Mucosa of stomach (tissue), 1 donor: ENCODE data around the gene CCDC6.
"Not testable (repeated sequence)": the region's sequence is repeated elsewhere in the genome, so short reads cannot be mapped to it uniquely, and the experiment has no call there.

Source experiments
- H3K27me3 ChIP-seq: one replicate; pipeline ENCODE4 v1.7.0; 2013; ENCODE audit warnings: mild to moderate bottlenecking, low read length; ENCODE audit not compliant: control insufficient read depth, insufficient read depth
- H3K36me3 ChIP-seq: one replicate; pipeline ENCODE4 v1.7.0; 2013; ENCODE audit warnings: low read length; ENCODE audit not compliant: control insufficient read depth, insufficient read depth
- H3K4me1 ChIP-seq: one replicate; pipeline ENCODE4 v1.7.0; 2013; ENCODE audit warnings: mild to moderate bottlenecking, low read length; ENCODE audit not compliant: control insufficient read depth, insufficient read depth
- H3K4me3 ChIP-seq: one replicate; pipeline ENCODE4 v1.7.0; 2013; ENCODE audit warnings: low read length
- H3K9ac ChIP-seq: one replicate; pipeline ENCODE4 v1.7.0; 2013; ENCODE audit warnings: mild to moderate bottlenecking, low read length, moderate library complexity
- H3K9me3 ChIP-seq: one replicate; pipeline ENCODE4 v1.7.0; 2013; ENCODE audit warnings: mild to moderate bottlenecking, low read length, moderate library complexity; ENCODE audit not compliant: control insufficient read depth
- donor health status: Pancreatic carcinoma.

The CCDC6 gene

DNA sequence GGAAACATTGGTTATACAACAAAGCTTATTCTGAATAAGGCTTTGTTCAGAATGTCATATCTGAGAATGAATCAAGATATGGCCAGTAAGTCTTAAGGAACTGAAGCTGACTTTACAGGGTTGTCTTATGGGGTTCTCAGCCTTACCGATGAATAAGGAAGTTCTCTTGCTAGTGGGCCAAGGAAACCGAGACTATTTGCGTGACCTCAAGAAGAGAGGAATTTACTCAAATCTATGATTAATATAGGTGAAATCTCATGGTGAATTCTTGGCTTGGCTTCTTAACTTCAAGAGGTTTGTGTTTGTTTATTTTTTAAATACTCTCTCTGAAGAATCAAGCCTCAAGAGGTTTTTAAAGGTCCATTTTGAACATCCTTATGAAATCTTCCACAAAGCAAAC is 148.4 kb downstream of the CCDC6 start:
- no peaks in the 10 kb centered on the region for H3K36me3 ChIP-seq
- H3K9me3 ChIP-seq, result no peaks in the 10 kb centered on the region
- no peak overlapping the region for H3K9ac ChIP-seq
- no peak overlapping the region for H3K4me3 ChIP-seq
- H3K4me1 ChIP-seq, result peaks cover 3% of the 10 kb centered on the region
- H3K27me3 ChIP-seq, result peaks cover 6% of the 10 kb centered on the region

GRCh38 chr10:59754951-59755350 is 151.4 kb downstream of the CCDC6 start:
- Histone ChIP-seq H3K9ac (no peak overlapping the region), H3K4me3 (no peak overlapping the region)

DNA sequence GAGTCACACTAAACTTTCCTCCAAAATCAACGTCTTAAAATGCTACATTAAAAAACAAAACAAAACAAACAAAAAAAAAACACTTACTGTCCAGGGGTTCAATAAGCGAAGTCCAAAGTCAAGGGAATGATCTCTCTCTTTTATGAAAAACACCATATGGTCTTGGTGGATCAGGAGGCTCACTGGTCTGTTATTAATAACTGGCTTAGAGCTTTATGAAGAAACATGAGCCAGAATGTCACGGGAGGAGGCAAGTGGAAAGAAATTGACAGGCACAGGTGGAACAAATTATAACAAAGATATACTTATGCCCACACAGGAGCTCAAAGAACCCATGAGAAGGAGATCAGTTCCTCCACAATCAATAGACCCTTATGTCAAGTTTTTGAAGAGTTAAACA is 153.1 kb downstream of the CCDC6 start, which contains the start of gene MRLN:
Gene MRLN (minus strand): TSS at position 189 of the 400 bp plus-strand sequence.
- Histone ChIP-seq H3K9ac (no peak within 1 kb of the TSS), H3K27me3 (no peaks in the 10 kb centered on the region), H3K36me3 (no peaks in the 10 kb centered on the region), H3K4me3 (no peak within 1 kb of the TSS), H3K4me1 (peaks cover 12% of the 10 kb centered on the region), H3K9me3 (no peaks in the 10 kb centered on the region)

More at GRCh38 chr10:59754951-59755350, 151.4 kb downstream of the CCDC6 start:
- Histone ChIP-seq H3K9me3 (no peaks in the 10 kb centered on the region), H3K27me3 (no peaks in the 10 kb centered on the region), H3K4me1 (no peaks in the 10 kb centered on the region), H3K36me3 (no peaks in the 10 kb centered on the region)

- Histone ChIP-seq H3K4me3 (no peak overlapping the region), H3K27me3 (no peaks in the 10 kb centered on the region), H3K36me3 (no peaks in the 10 kb centered on the region), H3K9ac (no peak overlapping the region), H3K9me3 (no peaks in the 10 kb centered on the region), H3K4me1 (peaks cover 12% of the 10 kb centered on the region)
Measured at GRCh38 chr10:59752278-59752940, 153.9 kb downstream of the CCDC6 start.

DNA sequence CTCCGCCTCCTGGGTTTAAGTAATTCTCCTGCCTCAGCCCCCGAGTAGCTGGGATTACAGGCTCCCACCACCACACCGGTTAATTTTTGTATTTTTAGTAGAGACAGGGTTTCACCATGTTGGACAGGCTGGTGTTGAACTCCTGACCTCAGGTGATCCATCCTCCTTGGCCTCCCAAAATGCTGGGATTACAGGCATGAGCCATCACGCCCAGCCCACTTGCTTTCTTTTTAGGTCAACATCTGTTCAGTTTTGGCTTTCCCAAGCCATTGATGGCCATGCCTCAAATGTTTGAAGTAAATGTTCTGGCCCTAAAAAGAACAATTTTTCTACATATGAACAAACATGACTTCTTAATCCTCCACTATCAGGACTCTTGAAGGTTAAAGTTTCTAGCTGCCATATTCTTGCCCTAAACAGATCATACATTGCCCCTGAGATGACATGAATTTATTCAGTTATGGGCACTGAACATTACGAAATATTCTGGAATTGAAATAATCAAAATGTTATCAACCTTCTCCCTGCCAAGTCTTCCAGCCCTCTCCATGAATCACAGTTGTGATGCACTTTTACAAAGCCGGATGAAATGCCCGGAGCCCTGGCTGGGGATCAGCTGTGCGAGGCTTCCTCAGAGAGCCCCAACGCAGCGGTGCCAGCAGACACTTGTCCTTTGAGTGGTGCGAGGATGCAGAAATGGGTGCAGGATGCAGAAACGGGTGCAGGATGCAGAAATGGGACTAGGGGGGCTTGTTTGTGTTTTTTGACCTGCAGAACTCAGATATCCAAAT is 156.0 kb downstream of the CCDC6 start:
- H3K27me3 ChIP-seq, result no peaks in the 10 kb centered on the region
- H3K9ac ChIP-seq, result no peak overlapping the region
- H3K4me3 ChIP-seq, result no peak overlapping the region
- no peaks in the 10 kb centered on the region for H3K36me3 ChIP-seq
- peaks cover 12% of the 10 kb centered on the region for H3K4me1 ChIP-seq
- H3K9me3 ChIP-seq, result no peaks in the 10 kb centered on the region

DNA sequence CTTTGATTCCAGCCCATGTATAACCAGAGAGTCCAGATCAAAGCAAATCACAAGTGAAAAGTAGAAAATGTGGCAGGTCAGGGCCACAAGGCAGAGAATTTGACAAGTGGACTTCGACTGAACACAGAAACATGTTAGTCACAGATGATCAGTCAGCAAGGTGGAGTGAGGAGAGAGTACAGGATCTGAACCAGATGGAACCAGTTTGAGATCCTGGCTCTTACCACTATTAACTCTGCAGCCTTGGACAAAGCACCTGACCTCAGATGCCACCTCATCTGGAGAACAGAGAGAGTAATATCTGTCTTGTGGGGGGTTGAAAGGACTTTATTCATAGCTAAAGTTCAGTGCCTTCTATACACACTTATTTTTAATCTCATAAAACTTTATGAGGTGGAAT is 157.5 kb downstream of the CCDC6 start:
- no peaks in the 10 kb centered on the region for H3K27me3 ChIP-seq

DNA sequence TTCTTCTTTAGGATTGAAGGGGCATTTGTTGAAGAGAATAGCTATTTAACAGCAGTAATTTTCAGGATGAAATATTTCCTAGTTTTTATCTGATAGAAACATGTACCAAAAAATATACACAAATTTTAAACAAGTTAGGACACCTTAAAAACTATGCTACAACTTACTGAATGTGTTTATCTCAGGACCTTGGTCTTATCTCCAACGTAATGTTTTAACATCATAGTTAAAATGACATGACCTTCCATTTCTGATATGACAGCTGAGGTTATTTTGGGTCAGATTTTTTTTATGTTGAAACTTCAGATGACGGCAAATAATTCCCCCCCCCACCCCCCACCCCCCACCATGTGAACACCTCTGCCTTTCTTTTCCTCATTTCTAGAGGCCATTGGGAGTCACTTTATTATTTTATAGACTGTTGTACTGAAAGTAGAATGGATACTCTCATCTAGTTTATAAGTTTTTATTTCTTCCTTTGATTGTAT is 161.1 kb downstream of the CCDC6 start:
- H3K9me3 ChIP-seq, result no peaks in the 10 kb centered on the region
- H3K36me3 ChIP-seq, result no peaks in the 10 kb centered on the region
- no peak overlapping the region for H3K4me3 ChIP-seq
- H3K9ac ChIP-seq, result no peak overlapping the region
- H3K4me1 ChIP-seq, result peaks cover 16% of the 10 kb centered on the region
- H3K27me3 ChIP-seq, result no peaks in the 10 kb centered on the region

More for the DNA sequence above, 157.5 kb downstream of the CCDC6 start:
- no peak overlapping the region for H3K4me3 ChIP-seq
- peaks cover 12% of the 10 kb centered on the region for H3K4me1 ChIP-seq
- no peak overlapping the region for H3K9ac ChIP-seq
- H3K36me3 ChIP-seq, result no peaks in the 10 kb centered on the region
- no peaks in the 10 kb centered on the region for H3K9me3 ChIP-seq

GRCh38 chr10:59744762-59745161 is 161.6 kb downstream of the CCDC6 start:
- H3K9me3 ChIP-seq, H3K27me3 ChIP-seq, H3K4me3 ChIP-seq, H3K36me3 ChIP-seq, H3K9ac ChIP-seq: not testable (repeated sequence)
- peaks cover 16% of the 10 kb centered on the region for H3K4me1 ChIP-seq

- not testable (repeated sequence) for H3K9ac ChIP-seq, H3K4me3 ChIP-seq, H3K9me3 ChIP-seq, H3K27me3 ChIP-seq, H3K36me3 ChIP-seq
- peaks cover 13% of the 10 kb centered on the region for H3K4me1 ChIP-seq
Measured at GRCh38 chr10:59744156-59744555, 162.2 kb downstream of the CCDC6 start.

DNA sequence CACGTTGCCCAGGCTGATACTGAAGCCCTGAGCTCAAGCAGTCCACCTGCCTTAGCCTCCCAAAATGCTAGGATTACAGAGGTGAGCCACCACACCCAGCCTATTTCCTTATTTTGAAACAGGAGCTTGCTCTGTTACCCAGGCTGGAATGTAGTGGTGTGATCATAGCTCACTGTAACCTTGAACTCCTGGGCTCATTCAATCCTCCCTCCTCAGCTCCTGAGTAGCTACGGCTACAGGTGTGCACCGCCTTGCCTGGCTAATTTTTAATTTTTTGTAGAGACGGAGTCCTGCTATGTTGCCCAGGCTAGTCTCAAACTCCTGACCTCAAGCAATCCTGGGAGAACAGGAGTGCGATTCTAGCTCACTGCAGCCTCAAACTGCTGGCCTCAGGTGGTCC is 164.8 kb downstream of the CCDC6 start:
- Histone ChIP-seq H3K27me3 (no peaks in the 10 kb centered on the region), H3K4me1 (peaks cover 14% of the 10 kb centered on the region), H3K9ac (no peak overlapping the region), H3K4me3 (no peak overlapping the region), H3K9me3 (no peaks in the 10 kb centered on the region), H3K36me3 (no peaks in the 10 kb centered on the region)

DNA sequence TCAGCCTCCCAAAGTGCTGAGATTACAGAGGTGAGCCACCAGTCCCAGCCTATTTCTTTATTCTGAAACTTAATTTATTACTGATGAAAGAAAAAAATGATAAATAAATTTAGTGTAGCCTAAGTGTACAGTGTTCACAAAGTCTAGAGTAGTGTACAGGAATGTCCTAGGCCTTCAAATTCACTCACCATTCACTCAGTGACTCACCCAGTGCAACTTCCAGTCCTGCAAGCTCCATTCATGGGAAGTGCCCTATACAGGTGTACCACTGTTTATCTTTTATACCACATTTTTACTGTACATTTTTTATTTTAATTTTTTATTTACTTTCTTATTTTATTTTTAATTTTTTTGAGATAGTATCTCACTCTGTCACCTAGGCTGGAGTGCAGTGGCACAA is 165.3 kb downstream of the CCDC6 start:
- peaks cover 14% of the 10 kb centered on the region for H3K4me1 ChIP-seq
- no peaks in the 10 kb centered on the region for H3K36me3 ChIP-seq
- no peak overlapping the region for H3K9ac ChIP-seq
- H3K9me3 ChIP-seq, result no peaks in the 10 kb centered on the region
- H3K4me3 ChIP-seq, result no peak overlapping the region
- no peaks in the 10 kb centered on the region for H3K27me3 ChIP-seq
